Measurements from ENCODE around the gene FREM2. TPM values are rescaled to one million over a fixed set of nuclear protein-coding genes. Genes with fewer than 3 reads are reported as not detected.

The FREM2 gene
- total RNA-seq, 1 experiment from 2014 or later, result 0.05 TPM

DNA sequence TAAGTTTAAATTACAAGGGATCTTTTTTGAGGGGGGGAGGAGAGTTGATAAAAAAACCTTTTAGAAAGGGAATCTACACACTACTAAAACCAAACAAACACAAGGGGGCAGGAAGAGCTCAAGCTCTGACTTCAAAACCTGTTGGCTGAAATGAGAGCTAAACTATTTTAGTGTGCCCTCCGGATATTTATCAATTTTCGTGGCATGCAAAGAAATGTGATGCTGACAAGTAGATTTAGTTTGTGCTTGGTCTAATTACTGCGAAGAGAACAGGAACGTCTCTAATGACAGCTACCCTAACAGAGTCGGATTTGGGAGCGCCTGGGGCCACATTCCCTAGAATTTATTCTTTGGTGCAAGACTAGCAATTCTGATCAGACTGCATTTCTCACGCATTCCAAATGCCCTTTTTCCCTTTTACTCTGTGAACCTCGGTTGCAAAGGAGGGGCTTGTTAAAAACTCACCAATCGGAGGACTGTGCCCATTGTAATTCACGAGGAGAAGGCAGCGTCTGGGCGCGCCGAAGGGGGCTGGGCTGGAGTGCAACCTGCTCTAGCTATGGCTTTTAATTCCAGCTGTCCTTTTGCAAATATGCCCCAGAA lies 802 bp upstream of the FREM2 start:
- H3K27ac ChIP-seq (ENCODE audit: low read depth, low read length), result no peak overlapping the region
- DNase-seq (ENCODE audit: low read depth, low spot score), result no peak
- no peaks in the 10 kb centered on the region for H3K36me3 ChIP-seq (ENCODE audit: control insufficient read depth in 1 of 2, insufficient read depth in 2 of 2, low read length in 2 of 2)
- H3K4me1 ChIP-seq (ENCODE audit: control insufficient read depth in 1 of 2, insufficient read depth in 2 of 2, low read length in 2 of 2), result no peaks in the 10 kb centered on the region
- H3K79me2 ChIP-seq (ENCODE audit: insufficient read depth, low read length), result no peaks in the 10 kb centered on the region
- H3K4me2 ChIP-seq (ENCODE audit: low read length), result no peak overlapping the region
- no peaks in the 10 kb centered on the region for H3K27me3 ChIP-seq (ENCODE audit: insufficient read depth, low read length)
- no peak for TF ChIP-seq POLR2A (IDR thresholded peaks at IDR 0.05; ENCODE audit: borderline replicate concordance, extremely low read depth, insufficient read depth, insufficient read length)
- TF ChIP-seq ZFX (IDR thresholded peaks at IDR 0.05), result no peak
- TF ChIP-seq SIN3A (IDR thresholded peaks at IDR 0.05; ENCODE audit: low read depth), result no peak
- TF ChIP-seq EZH2phosphoT487 (IDR thresholded peaks at IDR 0.05; ENCODE audit: borderline replicate concordance), result no peak
- TF ChIP-seq RAD21 (IDR thresholded peaks at IDR 0.05; ENCODE audit: low read depth), result no peak
- TF ChIP-seq, protein P1, sequence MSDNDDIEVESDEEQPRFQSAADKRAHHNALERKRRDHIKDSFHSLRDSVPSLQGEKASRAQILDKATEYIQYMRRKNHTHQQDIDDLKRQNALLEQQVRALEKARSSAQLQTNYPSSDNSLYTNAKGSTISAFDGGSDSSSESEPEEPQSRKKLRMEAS (IDR thresholded peaks at IDR 0.05), result no peak
- no peak for TF ChIP-seq TCF7L2 (IDR thresholded peaks at IDR 0.05; ENCODE audit: borderline replicate concordance, extremely low read depth, insufficient read depth, insufficient read length)
- TF ChIP-seq, protein P2, sequence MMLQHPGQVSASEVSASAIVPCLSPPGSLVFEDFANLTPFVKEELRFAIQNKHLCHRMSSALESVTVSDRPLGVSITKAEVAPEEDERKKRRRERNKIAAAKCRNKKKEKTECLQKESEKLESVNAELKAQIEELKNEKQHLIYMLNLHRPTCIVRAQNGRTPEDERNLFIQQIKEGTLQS (IDR thresholded peaks at IDR 0.05), result no peak
- TF ChIP-seq EGR1 (IDR thresholded peaks at IDR 0.05; ENCODE audit: low read depth), result no peak
- no peak for TF ChIP-seq SRF (IDR thresholded peaks at IDR 0.05; ENCODE audit: low read depth)
- TF ChIP-seq, protein P3, sequence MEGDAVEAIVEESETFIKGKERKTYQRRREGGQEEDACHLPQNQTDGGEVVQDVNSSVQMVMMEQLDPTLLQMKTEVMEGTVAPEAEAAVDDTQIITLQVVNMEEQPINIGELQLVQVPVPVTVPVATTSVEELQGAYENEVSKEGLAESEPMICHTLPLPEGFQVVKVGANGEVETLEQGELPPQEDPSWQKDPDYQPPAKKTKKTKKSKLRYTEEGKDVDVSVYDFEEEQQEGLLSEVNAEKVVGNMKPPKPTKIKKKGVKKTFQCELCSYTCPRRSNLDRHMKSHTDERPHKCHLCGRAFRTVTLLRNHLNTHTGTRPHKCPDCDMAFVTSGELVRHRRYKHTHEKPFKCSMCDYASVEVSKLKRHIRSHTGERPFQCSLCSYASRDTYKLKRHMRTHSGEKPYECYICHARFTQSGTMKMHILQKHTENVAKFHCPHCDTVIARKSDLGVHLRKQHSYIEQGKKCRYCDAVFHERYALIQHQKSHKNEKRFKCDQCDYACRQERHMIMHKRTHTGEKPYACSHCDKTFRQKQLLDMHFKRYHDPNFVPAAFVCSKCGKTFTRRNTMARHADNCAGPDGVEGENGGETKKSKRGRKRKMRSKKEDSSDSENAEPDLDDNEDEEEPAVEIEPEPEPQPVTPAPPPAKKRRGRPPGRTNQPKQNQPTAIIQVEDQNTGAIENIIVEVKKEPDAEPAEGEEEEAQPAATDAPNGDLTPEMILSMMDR (IDR thresholded peaks at IDR 0.05 in 2 of 3, conservative IDR thresholded peaks at IDR 0.05 in 1 of 3; ENCODE audit: borderline replicate concordance in 1 of 3, insufficient read depth in 1 of 3, low read depth in 2 of 3, low read length in 2 of 3), result no peak
- TF ChIP-seq POLR2AphosphoS5 (IDR thresholded peaks at IDR 0.05; ENCODE audit: low read depth, low read length), result no peak
- no peak for TF ChIP-seq FOSL1 (IDR thresholded peaks at IDR 0.05; ENCODE audit: low read depth)
- no peak for TF ChIP-seq JUND (IDR thresholded peaks at IDR 0.05)
- TF ChIP-seq, protein P4, sequence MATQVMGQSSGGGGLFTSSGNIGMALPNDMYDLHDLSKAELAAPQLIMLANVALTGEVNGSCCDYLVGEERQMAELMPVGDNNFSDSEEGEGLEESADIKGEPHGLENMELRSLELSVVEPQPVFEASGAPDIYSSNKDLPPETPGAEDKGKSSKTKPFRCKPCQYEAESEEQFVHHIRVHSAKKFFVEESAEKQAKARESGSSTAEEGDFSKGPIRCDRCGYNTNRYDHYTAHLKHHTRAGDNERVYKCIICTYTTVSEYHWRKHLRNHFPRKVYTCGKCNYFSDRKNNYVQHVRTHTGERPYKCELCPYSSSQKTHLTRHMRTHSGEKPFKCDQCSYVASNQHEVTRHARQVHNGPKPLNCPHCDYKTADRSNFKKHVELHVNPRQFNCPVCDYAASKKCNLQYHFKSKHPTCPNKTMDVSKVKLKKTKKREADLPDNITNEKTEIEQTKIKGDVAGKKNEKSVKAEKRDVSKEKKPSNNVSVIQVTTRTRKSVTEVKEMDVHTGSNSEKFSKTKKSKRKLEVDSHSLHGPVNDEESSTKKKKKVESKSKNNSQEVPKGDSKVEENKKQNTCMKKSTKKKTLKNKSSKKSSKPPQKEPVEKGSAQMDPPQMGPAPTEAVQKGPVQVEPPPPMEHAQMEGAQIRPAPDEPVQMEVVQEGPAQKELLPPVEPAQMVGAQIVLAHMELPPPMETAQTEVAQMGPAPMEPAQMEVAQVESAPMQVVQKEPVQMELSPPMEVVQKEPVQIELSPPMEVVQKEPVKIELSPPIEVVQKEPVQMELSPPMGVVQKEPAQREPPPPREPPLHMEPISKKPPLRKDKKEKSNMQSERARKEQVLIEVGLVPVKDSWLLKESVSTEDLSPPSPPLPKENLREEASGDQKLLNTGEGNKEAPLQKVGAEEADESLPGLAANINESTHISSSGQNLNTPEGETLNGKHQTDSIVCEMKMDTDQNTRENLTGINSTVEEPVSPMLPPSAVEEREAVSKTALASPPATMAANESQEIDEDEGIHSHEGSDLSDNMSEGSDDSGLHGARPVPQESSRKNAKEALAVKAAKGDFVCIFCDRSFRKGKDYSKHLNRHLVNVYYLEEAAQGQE (IDR thresholded peaks at IDR 0.05; ENCODE audit: low read depth), result no peak
- TF ChIP-seq CEBPB (IDR thresholded peaks at IDR 0.05; ENCODE audit: low read depth), result no peak
- TF ChIP-seq CBX3 (IDR thresholded peaks at IDR 0.05; ENCODE audit: low read depth), result no peak
- TF ChIP-seq SP1 (IDR thresholded peaks at IDR 0.05; ENCODE audit: low read depth), result no peak
- TF ChIP-seq EZH2 (IDR thresholded peaks at IDR 0.05), result no peak
- intact Hi-C loops (cut with micrococcal nuclease), result no loop called here
- no peaks in the 10 kb centered on the region for H3K9me2 ChIP-seq (ENCODE audit: insufficient read depth)
- no peak overlapping the region for H3K4me3 ChIP-seq (replicated peaks in 1 of 2; ENCODE audit: low read depth in 1 of 2, low read length in 2 of 2)
- CTCF ChIA-PET, result no interaction called here
- no peak for ATAC-seq
- peaks cover 3 to 4% of the 10 kb centered on the region in 2 experiments; a peak in 1 of 4 replicates for H3K9me3 ChIP-seq (ENCODE audit: control insufficient read depth in 1 of 2, insufficient read depth in 1 of 2, low read depth in 1 of 2, low read length in 2 of 2)
- no peak overlapping the region for H2AFZ ChIP-seq (ENCODE audit: low read depth, low read length, poor library complexity, severe bottlenecking)
- RAD21 ChIA-PET (ENCODE audit: low non-redundant PET in 1 of 2, low total read pairs in 2 of 2, uncharacterized antibody in 2 of 2, unreplicated experiment in 2 of 2), result no interaction called here
- H3K9ac ChIP-seq (ENCODE audit: low read length), result no peak overlapping the region
- POLR2A ChIA-PET, result no interaction called here
- BruUV-seq (replicated peaks), result no TSS peak
- no peaks in the 10 kb centered on the region for H4K20me1 ChIP-seq (ENCODE audit: insufficient read depth)

Data from HCT116 (cell line).